HL-60 (cell line): ENCODE data around the gene GGA1.

Experiments used
- GABPA ChIP-seq: IDR thresholded peaks from 2 replicates; pipeline ENCODE4 v1.6.1; 2012; ENCODE audit warnings: low read depth
- POLR2AphosphoS5 ChIP-seq: IDR thresholded peaks from 2 replicates; pipeline ENCODE4 v1.6.1; 2012; ENCODE audit warnings: low read depth
- TF ChIP-seq, protein P1 (sequence below): IDR thresholded peaks from one replicate; pipeline ENCODE4 v1.5.1; 2011; ENCODE audit warnings: low read length, control low read depth, inconsistent platforms; ENCODE audit not compliant: insufficient read depth
- TF ChIP-seq, protein P2 (sequence below): IDR thresholded peaks from 2 replicates; pipeline ENCODE4 v1.6.1; 2012; ENCODE audit warnings: low read depth; ENCODE audit not compliant: insufficient replicate concordance

- TF ChIP-seq, protein P1, sequence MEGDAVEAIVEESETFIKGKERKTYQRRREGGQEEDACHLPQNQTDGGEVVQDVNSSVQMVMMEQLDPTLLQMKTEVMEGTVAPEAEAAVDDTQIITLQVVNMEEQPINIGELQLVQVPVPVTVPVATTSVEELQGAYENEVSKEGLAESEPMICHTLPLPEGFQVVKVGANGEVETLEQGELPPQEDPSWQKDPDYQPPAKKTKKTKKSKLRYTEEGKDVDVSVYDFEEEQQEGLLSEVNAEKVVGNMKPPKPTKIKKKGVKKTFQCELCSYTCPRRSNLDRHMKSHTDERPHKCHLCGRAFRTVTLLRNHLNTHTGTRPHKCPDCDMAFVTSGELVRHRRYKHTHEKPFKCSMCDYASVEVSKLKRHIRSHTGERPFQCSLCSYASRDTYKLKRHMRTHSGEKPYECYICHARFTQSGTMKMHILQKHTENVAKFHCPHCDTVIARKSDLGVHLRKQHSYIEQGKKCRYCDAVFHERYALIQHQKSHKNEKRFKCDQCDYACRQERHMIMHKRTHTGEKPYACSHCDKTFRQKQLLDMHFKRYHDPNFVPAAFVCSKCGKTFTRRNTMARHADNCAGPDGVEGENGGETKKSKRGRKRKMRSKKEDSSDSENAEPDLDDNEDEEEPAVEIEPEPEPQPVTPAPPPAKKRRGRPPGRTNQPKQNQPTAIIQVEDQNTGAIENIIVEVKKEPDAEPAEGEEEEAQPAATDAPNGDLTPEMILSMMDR = no peak
- TF ChIP-seq POLR2AphosphoS5 (no peak), GABPA (no peak)
- TF ChIP-seq, protein P2, sequence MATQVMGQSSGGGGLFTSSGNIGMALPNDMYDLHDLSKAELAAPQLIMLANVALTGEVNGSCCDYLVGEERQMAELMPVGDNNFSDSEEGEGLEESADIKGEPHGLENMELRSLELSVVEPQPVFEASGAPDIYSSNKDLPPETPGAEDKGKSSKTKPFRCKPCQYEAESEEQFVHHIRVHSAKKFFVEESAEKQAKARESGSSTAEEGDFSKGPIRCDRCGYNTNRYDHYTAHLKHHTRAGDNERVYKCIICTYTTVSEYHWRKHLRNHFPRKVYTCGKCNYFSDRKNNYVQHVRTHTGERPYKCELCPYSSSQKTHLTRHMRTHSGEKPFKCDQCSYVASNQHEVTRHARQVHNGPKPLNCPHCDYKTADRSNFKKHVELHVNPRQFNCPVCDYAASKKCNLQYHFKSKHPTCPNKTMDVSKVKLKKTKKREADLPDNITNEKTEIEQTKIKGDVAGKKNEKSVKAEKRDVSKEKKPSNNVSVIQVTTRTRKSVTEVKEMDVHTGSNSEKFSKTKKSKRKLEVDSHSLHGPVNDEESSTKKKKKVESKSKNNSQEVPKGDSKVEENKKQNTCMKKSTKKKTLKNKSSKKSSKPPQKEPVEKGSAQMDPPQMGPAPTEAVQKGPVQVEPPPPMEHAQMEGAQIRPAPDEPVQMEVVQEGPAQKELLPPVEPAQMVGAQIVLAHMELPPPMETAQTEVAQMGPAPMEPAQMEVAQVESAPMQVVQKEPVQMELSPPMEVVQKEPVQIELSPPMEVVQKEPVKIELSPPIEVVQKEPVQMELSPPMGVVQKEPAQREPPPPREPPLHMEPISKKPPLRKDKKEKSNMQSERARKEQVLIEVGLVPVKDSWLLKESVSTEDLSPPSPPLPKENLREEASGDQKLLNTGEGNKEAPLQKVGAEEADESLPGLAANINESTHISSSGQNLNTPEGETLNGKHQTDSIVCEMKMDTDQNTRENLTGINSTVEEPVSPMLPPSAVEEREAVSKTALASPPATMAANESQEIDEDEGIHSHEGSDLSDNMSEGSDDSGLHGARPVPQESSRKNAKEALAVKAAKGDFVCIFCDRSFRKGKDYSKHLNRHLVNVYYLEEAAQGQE = no peak
These were observed 23.0 kb downstream of the GGA1 start for GRCh38 chr22:37631448-37632173.
